ENCODE measurements around the gene FIGNL1. TPM values are rescaled to one million over a fixed set of nuclear protein-coding genes. Genes with fewer than 3 reads are reported as not detected.

Gene FIGNL1
- total and polyA plus RNA-seq, 2 donors (not counting 1 experiment from before 2014, with no cell fraction given), result 3.6 to 24.5 TPM

- ChIA-PET CTCF (interaction anchor here (0.8 kb wide), 1 partner anchor 13 kb away, joined by 3 read pairs; no protein-coding TSS in a partner anchor), POLR2A (no interaction called here)
- no peak for ATAC-seq (ENCODE audit: low read depth)
Observed at GRCh38 chr7:50480797-50481196, 30.6 kb upstream of the FIGNL1 start.

More at GRCh38 chr7:50480797-50481196, 30.6 kb upstream of the FIGNL1 start:
- intact Hi-C loops (cut with micrococcal nuclease), result no loop called here
- H3K27ac Mint-ChIP-seq, result no peak overlapping the region
- Histone ChIP-seq H3K36me3 (replicated peaks in 1 of 2; ENCODE audit: control extremely low read depth in 1 of 2, control insufficient read depth in 1 of 2, extremely low read depth in 1 of 2, insufficient read depth in 2 of 2, low read length in 1 of 2) (no peaks in the 10 kb centered on the region), H3K4me2 (replicated peaks; ENCODE audit: low read depth, low read length, poor library complexity, severe bottlenecking) (no peak overlapping the region), H3K9me3 (ENCODE audit: control extremely low read depth in 1 of 3, control insufficient read depth in 2 of 3, insufficient read depth in 1 of 3, low read length in 2 of 3) (no peaks in the 10 kb centered on the region), H3K27me3 (replicated peaks in 1 of 4; ENCODE audit: control extremely low read depth in 1 of 4, control insufficient read depth in 3 of 4, insufficient read depth in 4 of 4, low read length in 3 of 4) (no peaks in the 10 kb centered on the region), H3K79me2 (ENCODE audit: control insufficient read depth, insufficient read depth, low read length) (no peaks in the 10 kb centered on the region), H3K4me3 (ENCODE audit: control extremely low read depth in 1 of 5, extremely low read depth in 1 of 5, insufficient read depth in 1 of 5, low read depth in 2 of 5, low read length in 4 of 5) (no peak overlapping the region), H3K27ac (ENCODE audit: low read length in 2 of 2) (no peak overlapping the region), H4K20me1 (ENCODE audit: control insufficient read depth, insufficient read depth, low read length, poor library complexity, severe bottlenecking) (no peaks in the 10 kb centered on the region), H3K9ac (ENCODE audit: low read length) (no peak overlapping the region), H3K4me1 (ENCODE audit: control insufficient read depth in 2 of 2, insufficient read depth in 2 of 2, low read length in 2 of 2) (no peaks in the 10 kb centered on the region), H2AFZ (ENCODE audit: insufficient read depth, low read depth, low read length, poor library complexity, severe bottlenecking) (no peak overlapping the region)
- H3K27me3 Mint-ChIP-seq, result peaks cover 14% of the 10 kb centered on the region
- TF ChIP-seq CTCF (IDR thresholded peaks at IDR 0.05) (no peak), EZH2 (IDR thresholded peaks at IDR 0.05; ENCODE audit: borderline replicate concordance, insufficient read depth, low read depth, low read length, poor library complexity, severe bottlenecking) (no peak)
- WGBS (ENCODE audit: insufficient coverage), result 84% methylated on average over 4 of the region's 4 CpGs
- no peak for DNase-seq
- no peaks in the 10 kb centered on the region for H3K4me1 Mint-ChIP-seq
- H3K4me3 Mint-ChIP-seq, result no peak overlapping the region
- H3K9me3 Mint-ChIP-seq (ENCODE audit: insufficient read depth), result no peaks in the 10 kb centered on the region

Measured in B cell (primary cell).